A673 (cell line): ENCODE data around the gene ANAPC5. TPM values are rescaled to one million over a fixed set of nuclear protein-coding genes. Genes with fewer than 3 reads are reported as not detected.

Experiments
- BruUV-seq: library from RNA; stranded (reverse); fragments of 400-500 nt; replicated peaks from 2 replicates; lab custom pipeline; 2021; lab: Mats Ljungman, UMichigan
- CTCF ChIA-PET: fragments of 300-600 bp; sonication (Branson Sonifier 250); formaldehyde crosslinking; loops from one replicate; lab custom pipeline; 2022; ENCODE audit warnings: antibody characterized with exemption; lab: Charles Lee
- POLR2A ChIA-PET: fragments of 300-600 bp; sonication (Branson Sonifier 250); formaldehyde crosslinking; loops from one replicate; lab custom pipeline; 2022; ENCODE audit warnings: antibody characterized with exemption; ENCODE audit not compliant: low non-redundant PET; lab: Charles Lee
- DNase-seq: peaks from one replicate; pipeline ENCODE4 v3.0.0-alpha.2; 2015; ENCODE audit warnings: low spot score
- H3K27ac ChIP-seq: fragments of 200-600 bp; sonication (generic); 2 replicates; pipeline ENCODE4 v1.5.1; 2016; ENCODE audit warnings: mixed run types, low read depth, mild to moderate bottlenecking, mixed read lengths, antibody characterized with exemption, low read length; ENCODE audit not compliant: poor library complexity, severe bottlenecking
- H3K27me3 ChIP-seq: fragments of 200-600 bp; sonication (generic); replicated peaks from 2 replicates; pipeline ENCODE4 v1.6.1; 2017; ENCODE audit warnings: mixed run types, low read depth, mild to moderate bottlenecking, mixed read lengths, antibody characterized with exemption, low read length; ENCODE audit not compliant: insufficient read depth, poor library complexity
- H3K36me3 ChIP-seq: fragments of 200-600 bp; sonication (generic); 2 replicates; pipeline ENCODE4 v1.6.1; 2016; ENCODE audit warnings: mixed run types, mild to moderate bottlenecking, mixed read lengths, antibody characterized with exemption, low read length; ENCODE audit not compliant: insufficient read depth, poor library complexity, severe bottlenecking
- H3K4me1 ChIP-seq: fragments of 200-600 bp; sonication (generic); 2 replicates; pipeline ENCODE4 v1.6.1; 2017; ENCODE audit warnings: mixed run types, mild to moderate bottlenecking, mixed read lengths, antibody characterized with exemption, low read length; ENCODE audit not compliant: insufficient read depth, poor library complexity, severe bottlenecking
- H3K4me3 ChIP-seq: fragments of 200-600 bp; sonication (generic); 2 replicates; pipeline ENCODE4 v1.5.1; 2016; ENCODE audit warnings: low read depth, mixed run types, mild to moderate bottlenecking, mixed read lengths, low read length; ENCODE audit not compliant: poor library complexity, severe bottlenecking
- H3K9me3 ChIP-seq: fragments of 200-600 bp; sonication (generic); 2 replicates; pipeline ENCODE4 v1.6.1; 2016; ENCODE audit warnings: mixed run types, low read depth, mild to moderate bottlenecking, mixed read lengths, antibody characterized with exemption, low read length; ENCODE audit not compliant: poor library complexity, severe bottlenecking
- EZH2 ChIP-seq: fragments of 200-600 bp; sonication (generic); IDR thresholded peaks from 2 replicates; pipeline ENCODE4 v1.6.1; 2017; ENCODE audit warnings: borderline replicate concordance, low read depth, mild to moderate bottlenecking, mixed read lengths, antibody characterized with exemption, low read length; ENCODE audit not compliant: poor library complexity, severe bottlenecking
- intact Hi-C: fragments of 100-400 bp; cut with micrococcal nuclease; formaldehyde crosslinking; loops from one replicate; pipeline ENCODE4 v1.10.0; 2022; ENCODE audit not compliant: unreplicated experiment
- total RNA-seq: library from RNA; stranded (reverse); gene quantifications from 2 replicates; pipeline ENCODE4 v1.2.3, GENCODE V29; 2021
- TF ChIP-seq, protein P1 (sequence below): fragments of 300-800, 200-600 bp; sonication (generic); conservative IDR thresholded peaks from 2 replicates; pipeline ENCODE4 v1.5.1; 2017; ENCODE audit warnings: low read depth, mild to moderate bottlenecking, antibody characterized with exemption, low read length, moderate library complexity, mixed read lengths

ANAPC5 gene
- total RNA-seq, 1 experiment from 2014 or later = 142 TPM

DNA sequence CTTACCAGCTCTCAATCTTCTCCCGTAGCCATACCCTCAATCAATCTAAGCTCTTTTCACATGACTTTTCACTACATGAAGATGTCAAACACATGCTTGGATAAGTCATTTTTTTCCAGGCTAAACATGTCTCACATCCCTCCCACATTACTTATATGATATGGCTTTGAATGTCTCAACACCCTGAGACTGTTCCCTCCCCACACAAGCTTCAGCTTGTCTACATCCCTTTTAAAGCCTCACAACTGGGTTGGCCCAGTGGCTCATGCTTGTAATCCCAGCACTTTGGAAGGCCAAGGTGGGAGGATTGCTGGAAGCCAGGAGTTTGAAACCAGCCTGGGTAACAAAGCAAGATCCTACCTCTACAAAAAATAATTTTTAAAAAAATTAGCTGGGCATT lies 18.5 kb downstream of the ANAPC5 start:
- no peaks in the 10 kb centered on the region for H3K4me1 ChIP-seq
- H3K4me3 ChIP-seq = no peak overlapping the region
- H3K9me3 ChIP-seq = no peaks in the 10 kb centered on the region
- TF ChIP-seq EZH2 = no peak
- TF ChIP-seq, protein P1, sequence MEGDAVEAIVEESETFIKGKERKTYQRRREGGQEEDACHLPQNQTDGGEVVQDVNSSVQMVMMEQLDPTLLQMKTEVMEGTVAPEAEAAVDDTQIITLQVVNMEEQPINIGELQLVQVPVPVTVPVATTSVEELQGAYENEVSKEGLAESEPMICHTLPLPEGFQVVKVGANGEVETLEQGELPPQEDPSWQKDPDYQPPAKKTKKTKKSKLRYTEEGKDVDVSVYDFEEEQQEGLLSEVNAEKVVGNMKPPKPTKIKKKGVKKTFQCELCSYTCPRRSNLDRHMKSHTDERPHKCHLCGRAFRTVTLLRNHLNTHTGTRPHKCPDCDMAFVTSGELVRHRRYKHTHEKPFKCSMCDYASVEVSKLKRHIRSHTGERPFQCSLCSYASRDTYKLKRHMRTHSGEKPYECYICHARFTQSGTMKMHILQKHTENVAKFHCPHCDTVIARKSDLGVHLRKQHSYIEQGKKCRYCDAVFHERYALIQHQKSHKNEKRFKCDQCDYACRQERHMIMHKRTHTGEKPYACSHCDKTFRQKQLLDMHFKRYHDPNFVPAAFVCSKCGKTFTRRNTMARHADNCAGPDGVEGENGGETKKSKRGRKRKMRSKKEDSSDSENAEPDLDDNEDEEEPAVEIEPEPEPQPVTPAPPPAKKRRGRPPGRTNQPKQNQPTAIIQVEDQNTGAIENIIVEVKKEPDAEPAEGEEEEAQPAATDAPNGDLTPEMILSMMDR = no peak
- BruUV-seq = no TSS peak
- H3K27ac ChIP-seq = no peak overlapping the region
- intact Hi-C loops = loop anchor here (2.0 kb wide), 1 partner anchor 109 kb away; no protein-coding TSS in a partner anchor
- ChIA-PET CTCF (no interaction called here), POLR2A (no interaction called here)
- H3K36me3 ChIP-seq = peaks cover 74% of the 10 kb centered on the region
- no peak for DNase-seq
- no peaks in the 10 kb centered on the region for H3K27me3 ChIP-seq

GRCh38 chr12:121331248-121331647 lies 21.0 kb downstream of the ANAPC5 start:
- no peak overlapping the region for H3K4me3 ChIP-seq
- DNase-seq = no peak
- intact Hi-C loops = no loop called here
- H3K9me3 ChIP-seq = no peaks in the 10 kb centered on the region
- CTCF ChIA-PET = interaction anchor here (0.6 kb wide), 1 partner anchor 11 kb away, joined by 6 read pairs; no protein-coding TSS in a partner anchor
- peaks cover 86% of the 10 kb centered on the region for H3K36me3 ChIP-seq
- POLR2A ChIA-PET = no interaction called here
- BruUV-seq = no TSS peak
- no peak overlapping the region for H3K27ac ChIP-seq
- no peaks in the 10 kb centered on the region for H3K4me1 ChIP-seq
- no peaks in the 10 kb centered on the region for H3K27me3 ChIP-seq
- TF ChIP-seq EZH2 = no peak
- TF ChIP-seq, protein P1 = no peak

DNA sequence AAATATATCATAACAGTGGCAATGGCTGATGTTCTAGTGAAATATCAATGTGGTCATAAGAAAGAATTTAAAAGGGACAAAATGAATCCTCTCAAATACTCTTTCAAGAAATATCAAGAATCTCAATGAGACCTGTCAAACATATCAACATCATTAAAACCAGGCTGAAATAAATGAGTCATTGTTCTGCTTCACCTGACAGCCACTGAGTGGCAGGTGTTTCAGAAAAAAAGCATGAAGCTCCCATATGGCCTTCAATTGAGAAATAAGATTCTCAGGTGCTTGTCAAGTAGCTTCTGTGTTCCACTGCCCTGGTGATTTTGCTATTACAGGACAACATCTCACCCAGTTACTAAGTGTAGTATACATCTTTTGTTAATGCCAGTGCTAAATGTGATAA lies 21.5 kb downstream of the ANAPC5 start:
- no peaks in the 10 kb centered on the region for H3K9me3 ChIP-seq
- H3K36me3 ChIP-seq = peaks cover 87% of the 10 kb centered on the region
- H3K27ac ChIP-seq = no peak overlapping the region
- no peak for DNase-seq
- H3K4me3 ChIP-seq = no peak overlapping the region
- H3K4me1 ChIP-seq = no peaks in the 10 kb centered on the region
- intact Hi-C loops = no loop called here
- POLR2A ChIA-PET = no interaction called here
- H3K27me3 ChIP-seq = no peaks in the 10 kb centered on the region
- no peak for TF ChIP-seq EZH2
- TF ChIP-seq, protein P1 = no peak
- BruUV-seq = no TSS peak
- CTCF ChIA-PET = no interaction called here
